HepG2 (cell line): ENCODE measurements around the gene EHD1. TPM values are rescaled to one million over a fixed set of nuclear protein-coding genes. Genes with fewer than 3 reads are reported as not detected.

Experiments
- ELF1 ChIP-seq: sonication (generic); formaldehyde crosslinking; IDR thresholded peaks from 2 replicates; pipeline ENCODE4 v1.4.0; 2020; ENCODE audit warnings: missing genetic modification reagents
- HCFC1 ChIP-seq: fragments of 150-350 bp; IDR thresholded peaks from 2 replicates; pipeline ENCODE4 v1.6.1; 2014; ENCODE audit warnings: low read depth, low read length
- MTA3 ChIP-seq: sonication (generic); formaldehyde crosslinking; IDR thresholded peaks from 2 replicates; pipeline ENCODE4 v1.4.0; 2020; ENCODE audit warnings: missing genetic modification reagents
- POLR2AphosphoS5 ChIP-seq: IDR thresholded peaks from 2 replicates; pipeline ENCODE4 v1.6.1; 2012; ENCODE audit warnings: low read depth, low read length
- SNRNP70 ChIP-seq: fragments of 200-400 bp; formaldehyde crosslinking; IDR thresholded peaks from 2 replicates; pipeline ENCODE4 v1.6.1; 2017; ENCODE audit warnings: mild to moderate bottlenecking, low read depth, low read length, moderate library complexity
- ZNF3 ChIP-seq: IDR thresholded peaks from 2 replicates; pipeline ENCODE4 v1.7.0; 2017; ENCODE audit warnings: inconsistent platforms
- ZNF367 ChIP-seq: sonication (generic); formaldehyde crosslinking; IDR thresholded peaks from 2 replicates; pipeline ENCODE4 v1.4.0; 2020; ENCODE audit warnings: missing genetic modification reagents, borderline replicate concordance
- ZNF776 ChIP-seq: sonication (generic); formaldehyde crosslinking; IDR thresholded peaks from 2 replicates; pipeline ENCODE4 v1.4.0; 2020; ENCODE audit warnings: mild to moderate bottlenecking, missing genetic modification reagents
- ZZZ3 ChIP-seq: sonication (generic); formaldehyde crosslinking; IDR thresholded peaks from 2 replicates; pipeline ENCODE4 v1.4.0; 2020; ENCODE audit warnings: missing genetic modification reagents, mild to moderate bottlenecking, borderline replicate concordance
- polyA plus RNA-seq, 8 experiments: library from polyadenylated mRNA; depleted of rRNA in 3 of 8; stranded (reverse) in 7 of 8; unstranded in 1 of 8; fragments of >200 nt; fragmentation: Illumina TruSeq in 4 of 8; extraction: Trizol in 4 of 8; gene quantifications; 2 replicates each; pipeline versions ENCODE4 v1.2.1 to v1.2.3, GENCODE V29; 2011 to 2016; ENCODE audit warnings: low read depth in 4 of 8, missing spikeins in 1 of 8, mixed read lengths in 1 of 8; ENCODE audit not compliant: insufficient read depth in 1 of 8
- total RNA-seq, 5 experiments: library from RNA; depleted of rRNA; stranded (reverse); fragments of >200 nt; fragmentation: Illumina TruSeq; extraction: Trizol; gene quantifications; 2 replicates each; pipeline ENCODE4 v1.2.3, GENCODE V29; 2016; ENCODE audit warnings: low read depth in 1 of 5
- TF ChIP-seq, protein P1 (sequence below): sonication (generic); formaldehyde crosslinking; IDR thresholded peaks from 2 replicates; pipeline ENCODE4 v1.8.0; 2023; ENCODE audit warnings: mild to moderate bottlenecking, missing genetic modification reagents
- TF ChIP-seq, protein P2 (sequence below): sonication (generic); formaldehyde crosslinking; conservative IDR thresholded peaks from 2 replicates; pipeline ENCODE4 v1.4.0; 2020; ENCODE audit warnings: missing genetic modification reagents
- TF ChIP-seq, protein P3 (sequence below): sonication (generic); formaldehyde crosslinking; IDR thresholded peaks from 2 replicates; pipeline ENCODE4 v1.8.0; 2022; ENCODE audit warnings: missing genetic modification reagents, mild to moderate bottlenecking, borderline replicate concordance
- TF ChIP-seq, protein P4 (sequence below): sonication (generic); formaldehyde crosslinking; IDR thresholded peaks from 2 replicates; pipeline ENCODE4 v1.4.0; 2020; ENCODE audit warnings: missing genetic modification reagents
- TF ChIP-seq, protein P5 (sequence below): sonication (generic); formaldehyde crosslinking; IDR thresholded peaks from 2 replicates; pipeline ENCODE4 v1.4.0; 2020; ENCODE audit warnings: missing genetic modification reagents, borderline replicate concordance
- TF ChIP-seq, protein P6 (sequence below): sonication (generic); formaldehyde crosslinking; IDR thresholded peaks from 2 replicates; pipeline ENCODE4 v1.4.0; 2020; ENCODE audit warnings: missing genetic modification reagents, borderline replicate concordance
- TF ChIP-seq, protein P7 (sequence below): sonication (generic); formaldehyde crosslinking; IDR thresholded peaks from 2 replicates; pipeline ENCODE4 v1.8.1; 2022; ENCODE audit warnings: mild to moderate bottlenecking, missing genetic modification reagents

Gene EHD1
- total and polyA plus RNA-seq, 2 of the 13 experiments (the other 11 are each of a cell fraction or from before 2014, with no cell fraction given) = 23.6 to 26.6 TPM

DNA sequence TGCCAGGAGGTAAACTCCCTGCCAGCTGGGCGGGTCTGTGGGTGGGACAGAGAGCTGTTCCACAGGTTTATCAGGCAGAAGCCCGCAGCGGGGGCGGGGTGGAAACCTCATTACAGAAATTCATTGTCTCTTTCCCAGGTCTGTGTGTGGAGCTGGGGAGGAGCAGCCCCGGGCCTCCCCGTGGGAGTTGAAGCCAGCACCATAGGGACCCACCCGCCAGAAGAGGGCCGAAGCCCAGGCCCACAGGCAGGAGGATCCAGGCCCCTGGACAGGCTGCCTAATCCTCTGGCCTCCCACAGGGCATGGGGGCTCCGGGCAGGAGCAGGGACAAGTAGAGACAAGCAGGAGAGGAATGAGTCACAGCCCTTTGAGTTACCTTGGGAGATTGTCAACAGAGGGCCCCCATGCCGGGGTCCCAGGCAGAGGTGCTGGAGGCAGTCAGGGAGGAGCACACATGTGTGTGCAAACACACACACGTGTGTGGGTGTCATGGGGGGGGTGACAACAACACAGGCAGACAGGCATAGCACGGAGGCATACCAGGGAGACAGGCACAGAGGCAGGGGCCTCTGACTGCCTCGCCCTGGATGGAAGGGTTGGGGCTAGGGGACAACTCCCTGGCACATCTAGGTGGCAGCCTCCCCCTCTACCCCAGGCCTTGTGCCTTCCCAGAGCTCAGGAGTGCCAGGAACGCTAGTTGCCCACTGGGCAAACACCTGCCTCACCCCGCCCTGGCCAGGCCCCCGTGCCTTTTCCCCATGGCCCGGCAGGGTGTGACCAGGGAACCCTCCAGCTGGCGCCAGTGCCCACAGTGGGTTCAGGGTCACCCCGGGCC lies 35.4 kb downstream of the EHD1 start (continued):
- TF ChIP-seq, protein P1, sequence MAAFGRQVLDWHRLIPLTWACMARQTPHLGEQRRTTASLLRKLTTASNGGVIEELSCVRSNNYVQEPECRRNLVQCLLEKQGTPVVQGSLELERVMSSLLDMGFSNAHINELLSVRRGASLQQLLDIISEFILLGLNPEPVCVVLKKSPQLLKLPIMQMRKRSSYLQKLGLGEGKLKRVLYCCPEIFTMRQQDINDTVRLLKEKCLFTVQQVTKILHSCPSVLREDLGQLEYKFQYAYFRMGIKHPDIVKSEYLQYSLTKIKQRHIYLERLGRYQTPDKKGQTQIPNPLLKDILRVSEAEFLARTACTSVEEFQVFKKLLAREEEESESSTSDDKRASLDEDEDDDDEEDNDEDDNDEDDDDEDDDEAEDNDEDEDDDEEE (CRISPR knock-in tag) = no peak
- TF ChIP-seq, protein P2, sequence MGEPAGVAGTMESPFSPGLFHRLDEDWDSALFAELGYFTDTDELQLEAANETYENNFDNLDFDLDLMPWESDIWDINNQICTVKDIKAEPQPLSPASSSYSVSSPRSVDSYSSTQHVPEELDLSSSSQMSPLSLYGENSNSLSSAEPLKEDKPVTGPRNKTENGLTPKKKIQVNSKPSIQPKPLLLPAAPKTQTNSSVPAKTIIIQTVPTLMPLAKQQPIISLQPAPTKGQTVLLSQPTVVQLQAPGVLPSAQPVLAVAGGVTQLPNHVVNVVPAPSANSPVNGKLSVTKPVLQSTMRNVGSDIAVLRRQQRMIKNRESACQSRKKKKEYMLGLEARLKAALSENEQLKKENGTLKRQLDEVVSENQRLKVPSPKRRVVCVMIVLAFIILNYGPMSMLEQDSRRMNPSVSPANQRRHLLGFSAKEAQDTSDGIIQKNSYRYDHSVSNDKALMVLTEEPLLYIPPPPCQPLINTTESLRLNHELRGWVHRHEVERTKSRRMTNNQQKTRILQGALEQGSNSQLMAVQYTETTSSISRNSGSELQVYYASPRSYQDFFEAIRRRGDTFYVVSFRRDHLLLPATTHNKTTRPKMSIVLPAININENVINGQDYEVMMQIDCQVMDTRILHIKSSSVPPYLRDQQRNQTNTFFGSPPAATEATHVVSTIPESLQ (CRISPR knock-in tag) = no peak
- TF ChIP-seq MTA3 = no peak
- TF ChIP-seq, protein P3, sequence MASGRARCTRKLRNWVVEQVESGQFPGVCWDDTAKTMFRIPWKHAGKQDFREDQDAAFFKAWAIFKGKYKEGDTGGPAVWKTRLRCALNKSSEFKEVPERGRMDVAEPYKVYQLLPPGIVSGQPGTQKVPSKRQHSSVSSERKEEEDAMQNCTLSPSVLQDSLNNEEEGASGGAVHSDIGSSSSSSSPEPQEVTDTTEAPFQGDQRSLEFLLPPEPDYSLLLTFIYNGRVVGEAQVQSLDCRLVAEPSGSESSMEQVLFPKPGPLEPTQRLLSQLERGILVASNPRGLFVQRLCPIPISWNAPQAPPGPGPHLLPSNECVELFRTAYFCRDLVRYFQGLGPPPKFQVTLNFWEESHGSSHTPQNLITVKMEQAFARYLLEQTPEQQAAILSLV (CRISPR knock-in tag) = no peak
- TF ChIP-seq, protein P4, sequence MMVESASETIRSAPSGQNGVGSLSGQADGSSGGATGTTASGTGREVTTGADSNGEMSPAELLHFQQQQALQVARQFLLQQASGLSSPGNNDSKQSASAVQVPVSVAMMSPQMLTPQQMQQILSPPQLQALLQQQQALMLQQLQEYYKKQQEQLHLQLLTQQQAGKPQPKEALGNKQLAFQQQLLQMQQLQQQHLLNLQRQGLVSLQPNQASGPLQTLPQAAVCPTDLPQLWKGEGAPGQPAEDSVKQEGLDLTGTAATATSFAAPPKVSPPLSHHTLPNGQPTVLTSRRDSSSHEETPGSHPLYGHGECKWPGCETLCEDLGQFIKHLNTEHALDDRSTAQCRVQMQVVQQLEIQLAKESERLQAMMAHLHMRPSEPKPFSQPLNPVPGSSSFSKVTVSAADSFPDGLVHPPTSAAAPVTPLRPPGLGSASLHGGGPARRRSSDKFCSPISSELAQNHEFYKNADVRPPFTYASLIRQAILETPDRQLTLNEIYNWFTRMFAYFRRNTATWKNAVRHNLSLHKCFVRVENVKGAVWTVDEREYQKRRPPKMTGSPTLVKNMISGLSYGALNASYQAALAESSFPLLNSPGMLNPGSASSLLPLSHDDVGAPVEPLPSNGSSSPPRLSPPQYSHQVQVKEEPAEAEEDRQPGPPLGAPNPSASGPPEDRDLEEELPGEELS (CRISPR knock-in tag) = peak; percentile 55
- TF ChIP-seq, protein P5, sequence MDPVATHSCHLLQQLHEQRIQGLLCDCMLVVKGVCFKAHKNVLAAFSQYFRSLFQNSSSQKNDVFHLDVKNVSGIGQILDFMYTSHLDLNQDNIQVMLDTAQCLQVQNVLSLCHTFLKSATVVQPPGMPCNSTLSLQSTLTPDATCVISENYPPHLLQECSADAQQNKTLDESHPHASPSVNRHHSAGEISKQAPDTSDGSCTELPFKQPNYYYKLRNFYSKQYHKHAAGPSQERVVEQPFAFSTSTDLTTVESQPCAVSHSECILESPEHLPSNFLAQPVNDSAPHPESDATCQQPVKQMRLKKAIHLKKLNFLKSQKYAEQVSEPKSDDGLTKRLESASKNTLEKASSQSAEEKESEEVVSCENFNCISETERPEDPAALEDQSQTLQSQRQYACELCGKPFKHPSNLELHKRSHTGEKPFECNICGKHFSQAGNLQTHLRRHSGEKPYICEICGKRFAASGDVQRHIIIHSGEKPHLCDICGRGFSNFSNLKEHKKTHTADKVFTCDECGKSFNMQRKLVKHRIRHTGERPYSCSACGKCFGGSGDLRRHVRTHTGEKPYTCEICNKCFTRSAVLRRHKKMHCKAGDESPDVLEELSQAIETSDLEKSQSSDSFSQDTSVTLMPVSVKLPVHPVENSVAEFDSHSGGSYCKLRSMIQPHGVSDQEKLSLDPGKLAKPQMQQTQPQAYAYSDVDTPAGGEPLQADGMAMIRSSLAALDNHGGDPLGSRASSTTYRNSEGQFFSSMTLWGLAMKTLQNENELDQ (CRISPR knock-in tag) = no peak
- no peak for TF ChIP-seq ELF1 (CRISPR knock-in tag)
- no peak for TF ChIP-seq HCFC1
- no peak for TF ChIP-seq ZNF3 (CRISPR knock-in tag)
- TF ChIP-seq, protein P6, sequence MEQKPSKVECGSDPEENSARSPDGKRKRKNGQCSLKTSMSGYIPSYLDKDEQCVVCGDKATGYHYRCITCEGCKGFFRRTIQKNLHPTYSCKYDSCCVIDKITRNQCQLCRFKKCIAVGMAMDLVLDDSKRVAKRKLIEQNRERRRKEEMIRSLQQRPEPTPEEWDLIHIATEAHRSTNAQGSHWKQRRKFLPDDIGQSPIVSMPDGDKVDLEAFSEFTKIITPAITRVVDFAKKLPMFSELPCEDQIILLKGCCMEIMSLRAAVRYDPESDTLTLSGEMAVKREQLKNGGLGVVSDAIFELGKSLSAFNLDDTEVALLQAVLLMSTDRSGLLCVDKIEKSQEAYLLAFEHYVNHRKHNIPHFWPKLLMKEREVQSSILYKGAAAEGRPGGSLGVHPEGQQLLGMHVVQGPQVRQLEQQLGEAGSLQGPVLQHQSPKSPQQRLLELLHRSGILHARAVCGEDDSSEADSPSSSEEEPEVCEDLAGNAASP (CRISPR knock-in tag) = peak; percentile 42; the same call in 1 of the 2 replicates
- TF ChIP-seq ZNF776 (CRISPR knock-in tag) = no peak
- TF ChIP-seq, protein P7, sequence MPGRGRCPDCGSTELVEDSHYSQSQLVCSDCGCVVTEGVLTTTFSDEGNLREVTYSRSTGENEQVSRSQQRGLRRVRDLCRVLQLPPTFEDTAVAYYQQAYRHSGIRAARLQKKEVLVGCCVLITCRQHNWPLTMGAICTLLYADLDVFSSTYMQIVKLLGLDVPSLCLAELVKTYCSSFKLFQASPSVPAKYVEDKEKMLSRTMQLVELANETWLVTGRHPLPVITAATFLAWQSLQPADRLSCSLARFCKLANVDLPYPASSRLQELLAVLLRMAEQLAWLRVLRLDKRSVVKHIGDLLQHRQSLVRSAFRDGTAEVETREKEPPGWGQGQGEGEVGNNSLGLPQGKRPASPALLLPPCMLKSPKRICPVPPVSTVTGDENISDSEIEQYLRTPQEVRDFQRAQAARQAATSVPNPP (CRISPR knock-in tag) = no peak
- no peak for TF ChIP-seq SNRNP70
- no peak for TF ChIP-seq POLR2AphosphoS5
- TF ChIP-seq ZNF367 = no peak
- no peak for TF ChIP-seq ZZZ3 (CRISPR knock-in tag)
